NB4 (cell line): Measurements from ENCODE around the gene NUTM2B.
"Not testable (repeated sequence)": the region's sequence is repeated elsewhere in the genome, so short reads cannot be mapped to it uniquely, and the experiment has no call there.

Experiments
- TF ChIP-seq, protein P1 (sequence below): IDR thresholded peaks from one replicate; pipeline ENCODE4 v1.5.1; 2012; ENCODE audit warnings: low read depth, low read length
- TF ChIP-seq, protein P2 (sequence below): IDR thresholded peaks from 2 replicates; pipeline ENCODE4 v1.6.1; 2011; ENCODE audit warnings: low read depth, low read length

DNA sequence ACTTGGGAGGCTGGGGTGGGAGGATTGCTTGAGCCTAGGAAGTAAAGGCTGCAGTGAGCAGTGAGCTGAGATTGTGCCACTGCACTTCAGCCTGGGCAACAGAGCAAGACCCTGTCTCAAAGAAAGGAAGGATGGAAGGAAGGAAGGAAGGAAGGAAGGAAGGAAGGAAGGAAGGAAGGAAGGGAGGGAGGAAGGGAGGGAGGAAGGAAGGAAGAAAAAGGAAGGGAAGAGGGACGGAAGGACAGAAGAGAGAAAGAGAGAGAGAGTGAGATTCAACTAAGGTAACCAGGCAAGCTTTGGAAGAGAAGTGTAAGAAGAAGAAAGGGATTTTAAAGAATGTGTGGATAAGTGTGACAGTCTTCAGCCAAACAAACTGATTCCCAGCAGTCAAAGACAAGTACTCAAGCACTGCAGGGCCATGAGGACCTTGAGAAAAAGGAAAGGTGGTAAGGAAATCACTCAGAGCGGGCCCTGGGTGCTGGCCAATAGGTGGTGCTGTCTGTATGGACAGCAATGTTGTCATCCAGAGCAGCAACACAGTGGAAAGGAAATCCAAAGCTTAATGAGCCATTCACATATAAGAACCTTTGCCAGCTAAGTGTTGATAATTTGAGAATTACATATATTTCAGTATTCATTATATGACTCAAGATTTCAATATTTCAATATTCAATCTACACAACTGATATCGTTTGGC is 55.4 kb downstream of the NUTM2B start:
- TF ChIP-seq, protein P1, sequence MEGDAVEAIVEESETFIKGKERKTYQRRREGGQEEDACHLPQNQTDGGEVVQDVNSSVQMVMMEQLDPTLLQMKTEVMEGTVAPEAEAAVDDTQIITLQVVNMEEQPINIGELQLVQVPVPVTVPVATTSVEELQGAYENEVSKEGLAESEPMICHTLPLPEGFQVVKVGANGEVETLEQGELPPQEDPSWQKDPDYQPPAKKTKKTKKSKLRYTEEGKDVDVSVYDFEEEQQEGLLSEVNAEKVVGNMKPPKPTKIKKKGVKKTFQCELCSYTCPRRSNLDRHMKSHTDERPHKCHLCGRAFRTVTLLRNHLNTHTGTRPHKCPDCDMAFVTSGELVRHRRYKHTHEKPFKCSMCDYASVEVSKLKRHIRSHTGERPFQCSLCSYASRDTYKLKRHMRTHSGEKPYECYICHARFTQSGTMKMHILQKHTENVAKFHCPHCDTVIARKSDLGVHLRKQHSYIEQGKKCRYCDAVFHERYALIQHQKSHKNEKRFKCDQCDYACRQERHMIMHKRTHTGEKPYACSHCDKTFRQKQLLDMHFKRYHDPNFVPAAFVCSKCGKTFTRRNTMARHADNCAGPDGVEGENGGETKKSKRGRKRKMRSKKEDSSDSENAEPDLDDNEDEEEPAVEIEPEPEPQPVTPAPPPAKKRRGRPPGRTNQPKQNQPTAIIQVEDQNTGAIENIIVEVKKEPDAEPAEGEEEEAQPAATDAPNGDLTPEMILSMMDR = peak; percentile 15
- TF ChIP-seq, protein P2, sequence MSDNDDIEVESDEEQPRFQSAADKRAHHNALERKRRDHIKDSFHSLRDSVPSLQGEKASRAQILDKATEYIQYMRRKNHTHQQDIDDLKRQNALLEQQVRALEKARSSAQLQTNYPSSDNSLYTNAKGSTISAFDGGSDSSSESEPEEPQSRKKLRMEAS = not testable (repeated sequence)
